ENCODE results near the gene VARS1. TPM values are rescaled to one million over a fixed set of nuclear protein-coding genes. Genes with fewer than 3 reads are reported as not detected.

VARS1 gene
- total RNA-seq, 2 experiments from 2014 or later: 51.2 to 137 TPM

GRCh38 chr6:31768363-31769257 is 26.9 kb downstream of the VARS1 start:
- BruUV-seq (replicated peaks): no TSS peak
- no peak overlapping the region for H3K27ac ChIP-seq (ENCODE audit: low read depth, low read length, poor library complexity, severe bottlenecking)
- H3K79me2 ChIP-seq (ENCODE audit: insufficient read depth, low read depth, low read length): no peaks in the 10 kb centered on the region
- intact Hi-C loops (cut with micrococcal nuclease; ENCODE audit: unreplicated experiment): loop anchor here (1.0 kb wide), 2 partner anchors 39 to 88 kb away; partner anchors contain the start of gene DDAH2
- CTCF ChIA-PET (ENCODE audit: unreplicated experiment): no interaction called here
- no peaks in the 10 kb centered on the region for H3K4me1 ChIP-seq (ENCODE audit: insufficient read depth, low read length, poor library complexity, severe bottlenecking)
- no peak overlapping the region for H3K4me3 ChIP-seq (ENCODE audit: low read depth, low read length, poor library complexity, severe bottlenecking)
- peaks cover 24% of the 10 kb centered on the region for H3K36me3 ChIP-seq (ENCODE audit: insufficient read depth, low read length)
- TF ChIP-seq EZH2phosphoT487 (IDR thresholded peaks at IDR 0.05; ENCODE audit: borderline replicate concordance, low read depth, low read length): no peak
- TF ChIP-seq CTCF (conservative IDR thresholded peaks at IDR 0.05; ENCODE audit: low read length): no peak
- H2AFZ ChIP-seq (ENCODE audit: low read length): no peak overlapping the region
- H3K9me3 ChIP-seq (ENCODE audit: low read length): no peaks in the 10 kb centered on the region
- no peaks in the 10 kb centered on the region for H3K9me2 ChIP-seq (ENCODE audit: insufficient read depth, low read length)
- DNase-seq (ENCODE audit: low spot score): no peak
- H4K20me1 ChIP-seq (ENCODE audit: insufficient read depth, low read length): no peaks in the 10 kb centered on the region
- POLR2A ChIA-PET: no interaction called here
- H3K4me2 ChIP-seq (ENCODE audit: low read length): no peak overlapping the region

- Histone ChIP-seq H4K20me1 (ENCODE audit: insufficient read depth, low read length) (no peaks in the 10 kb centered on the region), H2AFZ (ENCODE audit: low read length) (no peak overlapping the region), H3K27ac (ENCODE audit: low read depth, low read length, poor library complexity, severe bottlenecking) (no peak overlapping the region), H3K4me2 (ENCODE audit: low read length) (no peak overlapping the region), H3K9me3 (ENCODE audit: low read length) (no peaks in the 10 kb centered on the region), H3K4me3 (ENCODE audit: low read depth, low read length, poor library complexity, severe bottlenecking) (no peak overlapping the region), H3K79me2 (ENCODE audit: insufficient read depth, low read depth, low read length) (no peaks in the 10 kb centered on the region), H3K4me1 (ENCODE audit: insufficient read depth, low read length, poor library complexity, severe bottlenecking) (no peaks in the 10 kb centered on the region), H3K9me2 (ENCODE audit: insufficient read depth, low read length) (no peaks in the 10 kb centered on the region), H3K36me3 (ENCODE audit: insufficient read depth, low read length) (peaks cover 38% of the 10 kb centered on the region)
- ChIA-PET CTCF (ENCODE audit: unreplicated experiment) (no interaction called here), POLR2A (no interaction called here)
- TF ChIP-seq CTCF (conservative IDR thresholded peaks at IDR 0.05; ENCODE audit: low read length): no peak
- TF ChIP-seq EZH2phosphoT487 (IDR thresholded peaks at IDR 0.05; ENCODE audit: borderline replicate concordance, low read depth, low read length): no peak
- no TSS peak for BruUV-seq (replicated peaks)
- intact Hi-C loops (cut with micrococcal nuclease; ENCODE audit: unreplicated experiment): no loop called here
- DNase-seq (ENCODE audit: low spot score): no peak
Measured at GRCh38 chr6:31767096-31767645, 28.4 kb downstream of the VARS1 start.

All from OCI-LY7 (cell line).